NCI-H345 (cell line): ENCODE results near the gene GFRA1.

Experiments
- DNase-seq: peaks from one replicate; lab custom pipeline; 2025; lab: John Stamatoyannopoulos, UW

Gene GFRA1

DNA sequence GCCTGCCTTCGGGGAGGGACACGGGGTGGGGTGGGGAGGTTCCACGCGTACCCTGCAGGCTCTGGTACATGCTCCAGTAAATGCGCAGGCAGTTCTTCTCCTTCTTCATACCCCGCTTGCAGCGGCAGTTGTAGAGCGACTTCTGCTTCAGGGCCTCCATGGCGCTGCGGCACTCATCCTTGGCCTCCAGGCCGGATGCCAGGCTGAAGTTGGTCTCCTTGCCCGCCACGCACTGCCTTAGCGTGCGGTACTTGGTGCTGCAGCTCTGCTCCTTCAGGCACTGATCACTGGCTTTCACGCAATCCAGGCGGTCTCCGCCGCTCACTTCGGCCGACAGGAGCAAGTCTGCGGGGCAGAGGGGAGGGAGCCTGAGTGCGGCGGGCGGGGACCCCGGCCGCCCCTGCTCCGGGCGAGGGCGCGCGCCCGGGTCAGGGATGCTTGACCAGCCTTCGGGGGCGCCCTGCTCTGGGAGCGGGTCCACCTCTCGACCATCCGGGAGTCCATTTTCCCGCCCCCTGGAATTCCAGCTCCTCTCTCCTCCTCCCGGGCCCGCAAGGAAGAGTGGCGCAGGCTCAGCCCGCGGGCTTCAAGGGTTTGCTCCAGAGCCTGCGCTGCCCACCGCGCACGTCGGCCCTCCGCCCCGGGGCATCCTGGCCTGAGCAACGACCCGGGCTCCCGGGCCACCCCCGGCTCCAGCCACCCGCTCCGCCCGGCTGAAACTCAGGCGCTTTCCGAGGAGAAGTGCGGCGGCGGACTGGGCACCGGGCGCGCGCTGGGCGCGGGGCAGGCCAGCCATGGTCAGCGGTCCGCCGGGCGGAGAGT lies 2.0 kb downstream of the GFRA1 start:
- DNase-seq = no peak

DNA sequence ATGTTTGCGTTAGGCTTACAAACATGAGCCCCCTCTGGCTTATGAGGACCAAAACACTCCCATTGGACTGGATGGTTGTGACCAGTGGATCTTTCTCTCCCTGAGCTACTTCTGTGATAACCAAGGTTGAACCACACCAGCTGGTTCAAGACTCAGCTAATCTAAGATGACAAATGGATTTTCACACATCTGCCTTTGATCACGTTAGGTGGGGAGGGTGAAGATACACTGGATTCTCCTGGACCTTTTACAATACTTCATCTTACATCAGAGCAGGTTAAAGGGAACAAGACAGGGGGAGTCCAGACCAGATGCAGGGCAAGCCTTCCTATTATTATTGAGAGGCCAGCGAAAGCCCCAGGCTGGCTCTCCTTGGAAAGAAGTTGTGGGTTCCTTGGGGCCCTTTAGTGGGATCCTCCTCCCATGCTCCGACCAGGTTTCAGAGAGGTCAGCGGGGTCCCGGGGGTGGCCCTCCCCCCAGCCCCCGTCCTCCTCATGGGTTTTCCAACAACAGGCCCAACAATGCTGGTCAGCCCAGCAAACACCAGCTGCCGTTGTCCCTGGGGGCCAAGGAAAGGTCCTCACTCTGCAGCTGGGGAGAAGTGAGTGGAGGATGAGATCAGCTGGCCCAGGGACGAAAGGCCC lies 2.8 kb downstream of the GFRA1 start:
- no peak for DNase-seq

DNA sequence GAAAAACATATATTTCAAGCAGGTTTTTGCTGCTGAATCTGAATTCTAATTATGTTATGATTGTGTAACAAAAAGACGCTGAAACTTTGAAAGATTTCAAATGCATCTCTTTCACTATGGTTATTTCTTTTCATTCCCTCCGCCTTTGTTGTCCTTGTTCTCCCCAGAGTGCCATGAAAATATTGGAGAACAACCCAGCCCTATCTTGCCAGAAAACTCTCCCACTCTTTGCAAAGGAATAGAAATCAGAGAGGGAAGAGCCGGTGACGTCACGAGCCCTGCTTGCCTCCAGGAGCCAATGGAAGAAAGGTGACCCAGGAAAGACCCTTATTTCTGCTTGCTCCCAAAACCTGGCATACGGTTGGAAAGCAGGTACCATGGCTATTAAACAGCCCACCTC lies 3.4 kb downstream of the GFRA1 start:
- DNase-seq = no peak

DNA sequence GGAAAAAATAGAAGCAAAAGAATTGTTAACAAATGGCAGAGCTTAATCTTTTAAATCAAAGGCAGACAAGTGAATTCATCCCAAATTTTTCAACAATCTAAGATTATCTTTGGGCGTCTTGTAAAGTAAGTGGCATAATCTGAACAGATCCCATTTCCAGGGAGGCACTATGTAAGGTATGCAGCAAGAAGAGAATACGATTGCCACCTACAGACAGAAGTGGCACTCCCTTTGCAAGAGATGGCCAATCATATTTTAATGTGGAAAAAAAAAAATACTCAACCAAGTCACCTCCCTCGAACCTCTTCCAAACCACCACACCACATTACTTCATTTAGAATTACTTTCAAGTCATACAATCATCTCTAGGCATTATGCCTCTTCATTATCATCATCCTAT lies 4.0 kb downstream of the GFRA1 start:
- DNase-seq = no peak

DNA sequence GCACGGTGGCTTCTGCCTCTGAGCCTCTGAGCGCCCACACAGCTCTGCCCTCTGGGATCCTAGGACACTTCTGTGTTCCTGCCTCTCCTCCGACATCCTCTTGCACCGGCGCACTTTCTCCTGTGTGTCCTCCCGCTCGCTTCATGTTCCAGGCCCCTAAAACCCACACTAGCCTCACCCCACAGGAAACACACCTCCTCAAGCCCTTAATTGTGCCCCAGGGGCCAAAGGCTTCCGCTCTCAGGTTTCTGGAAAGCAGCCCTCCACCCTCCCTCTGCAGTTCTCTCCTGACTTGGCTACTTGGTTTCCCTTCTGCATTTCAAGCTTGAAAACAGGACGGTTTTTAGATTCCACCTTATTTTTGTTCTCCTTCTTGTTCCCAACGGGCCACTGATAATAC lies 7.3 kb downstream of the GFRA1 start:
- no peak for DNase-seq

DNA sequence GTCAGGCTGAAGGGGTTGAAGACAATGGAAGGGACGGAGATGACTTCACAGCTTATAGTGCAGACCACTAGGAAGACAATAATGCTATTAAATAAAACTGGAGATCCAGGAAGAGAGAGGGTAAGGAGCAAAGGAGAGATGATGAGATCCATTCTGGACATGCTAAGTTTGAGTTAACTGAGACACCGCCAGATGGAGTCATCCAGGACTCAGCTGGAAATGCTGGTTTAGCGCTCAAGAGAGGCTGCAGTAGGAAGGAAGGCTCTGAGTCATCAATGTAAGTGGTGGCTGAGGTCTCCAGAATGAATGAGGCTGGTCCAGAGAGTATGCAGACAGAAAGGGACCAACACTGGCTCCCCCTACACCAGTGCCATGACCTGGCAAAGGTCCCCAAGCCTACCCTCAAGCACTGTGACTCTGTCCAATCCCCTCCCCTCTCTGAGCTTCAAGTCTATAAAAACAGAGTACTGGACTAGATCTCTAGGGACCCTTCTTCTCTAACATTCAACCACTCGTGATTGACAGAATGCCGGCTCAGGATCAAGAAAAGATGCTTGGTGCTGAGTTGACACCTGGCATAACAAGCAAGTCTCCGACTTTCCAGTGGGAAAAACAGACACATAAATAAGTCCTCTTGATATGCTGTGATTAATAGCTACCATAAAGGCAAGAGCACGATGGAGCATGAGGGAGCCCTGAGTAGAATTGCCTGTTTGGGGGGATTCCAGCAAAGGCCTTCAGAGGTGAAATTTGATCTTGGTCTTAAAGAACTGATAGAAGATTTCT lies 8.9 kb downstream of the GFRA1 start:
- no peak for DNase-seq

DNA sequence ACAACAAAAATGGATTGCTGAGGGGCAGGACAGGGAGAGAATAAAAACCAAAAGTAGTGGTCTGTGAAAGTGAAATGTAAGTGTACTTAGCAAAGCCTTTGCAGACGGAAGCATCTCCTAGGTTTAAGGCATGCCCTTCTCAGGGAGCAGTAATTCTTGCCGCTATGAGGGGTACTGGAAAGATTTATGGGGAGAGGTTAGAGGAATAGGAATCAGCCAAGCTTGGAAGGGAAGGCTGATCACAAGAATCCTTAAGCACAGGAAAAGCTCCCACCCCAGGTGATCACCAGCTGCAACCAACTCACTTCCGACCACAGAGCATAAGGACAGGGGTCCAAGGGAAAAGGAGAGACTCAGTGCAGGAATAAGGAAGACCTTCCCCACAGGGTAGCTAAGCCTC lies 10.3 kb downstream of the GFRA1 start:
- no peak for DNase-seq

DNA sequence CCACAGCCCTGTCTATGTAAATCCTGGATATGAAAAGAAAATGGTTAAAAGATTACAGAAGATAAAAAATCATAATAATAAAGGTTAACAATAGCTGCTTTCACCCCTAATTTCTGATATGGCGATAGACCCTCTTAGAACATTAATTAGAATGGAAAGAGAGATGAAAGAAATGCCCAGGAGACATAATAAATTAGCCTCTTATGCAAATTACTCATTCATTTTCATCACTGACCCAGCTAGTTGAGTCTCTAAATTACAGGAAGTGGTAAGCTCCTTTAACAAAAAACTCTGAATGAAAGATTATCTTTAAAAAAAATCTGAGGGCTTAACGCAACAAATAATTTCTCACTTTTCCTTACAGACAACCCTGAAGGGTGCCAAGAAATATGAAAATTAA lies 12.4 kb downstream of the GFRA1 start:
- no peak for DNase-seq

DNA sequence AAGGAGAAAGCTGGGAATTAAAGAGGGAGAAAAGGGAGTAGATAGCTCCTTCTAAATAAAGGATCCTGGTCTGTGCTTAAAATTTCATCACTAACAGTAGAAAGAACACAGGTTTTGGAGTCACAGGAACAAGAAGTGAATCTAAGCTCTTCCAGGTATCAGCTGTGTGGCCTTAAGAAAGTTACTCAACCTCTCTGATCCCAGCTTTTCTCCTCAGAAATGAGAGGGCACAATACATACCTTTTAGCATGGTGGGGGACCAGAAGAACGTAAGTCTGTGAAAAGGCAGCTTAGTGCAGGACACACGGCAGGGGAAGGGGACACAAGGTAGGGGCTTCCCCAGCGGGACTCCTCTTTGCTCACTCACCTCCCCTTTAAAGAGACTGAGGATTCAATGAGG lies 13.4 kb downstream of the GFRA1 start:
- no peak for DNase-seq

DNA sequence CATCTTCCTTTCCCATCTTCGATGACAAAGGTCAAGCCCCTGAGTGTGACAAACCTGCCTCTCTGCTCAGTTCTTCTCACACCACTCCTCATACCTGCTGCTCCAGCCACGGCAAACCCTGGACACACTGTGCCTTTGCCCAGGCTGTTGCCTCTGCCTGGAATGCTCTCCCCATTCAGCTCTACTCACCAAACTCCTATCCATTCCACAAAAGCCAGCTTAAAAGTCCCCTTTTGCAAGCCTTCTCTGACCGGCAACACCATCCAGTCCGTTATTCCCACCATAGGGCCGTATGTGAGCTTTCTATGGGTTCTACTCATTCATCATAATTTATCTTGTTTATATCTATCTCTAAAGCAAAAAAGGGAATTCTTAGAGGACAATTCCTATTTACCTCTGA lies 15.2 kb downstream of the GFRA1 start:
- DNase-seq = no peak

DNA sequence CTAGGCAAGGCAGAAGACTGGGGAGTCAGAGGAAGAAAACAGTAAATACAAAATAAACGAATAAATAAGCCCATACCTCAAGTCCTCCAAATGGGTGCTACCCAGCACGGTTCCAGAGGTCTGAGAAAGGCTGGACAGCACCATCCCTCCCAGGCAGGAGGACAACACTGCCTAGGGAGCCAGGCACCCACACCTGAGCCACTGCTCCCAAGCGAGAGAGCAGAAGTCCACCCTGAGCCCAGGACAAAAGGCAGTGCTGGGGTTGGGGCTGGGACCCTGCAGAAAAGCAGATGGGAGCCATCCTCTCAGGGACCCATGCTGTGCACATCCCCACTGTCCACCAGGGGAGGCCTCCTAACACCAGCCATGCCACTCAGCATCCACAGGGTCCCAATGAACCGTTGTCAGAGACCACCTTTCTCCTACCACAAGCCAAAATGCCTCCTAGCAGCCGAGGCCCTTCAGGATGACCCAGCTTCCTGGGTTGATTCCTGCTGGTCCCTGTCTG lies 16.2 kb downstream of the GFRA1 start:
- no peak for DNase-seq

DNA sequence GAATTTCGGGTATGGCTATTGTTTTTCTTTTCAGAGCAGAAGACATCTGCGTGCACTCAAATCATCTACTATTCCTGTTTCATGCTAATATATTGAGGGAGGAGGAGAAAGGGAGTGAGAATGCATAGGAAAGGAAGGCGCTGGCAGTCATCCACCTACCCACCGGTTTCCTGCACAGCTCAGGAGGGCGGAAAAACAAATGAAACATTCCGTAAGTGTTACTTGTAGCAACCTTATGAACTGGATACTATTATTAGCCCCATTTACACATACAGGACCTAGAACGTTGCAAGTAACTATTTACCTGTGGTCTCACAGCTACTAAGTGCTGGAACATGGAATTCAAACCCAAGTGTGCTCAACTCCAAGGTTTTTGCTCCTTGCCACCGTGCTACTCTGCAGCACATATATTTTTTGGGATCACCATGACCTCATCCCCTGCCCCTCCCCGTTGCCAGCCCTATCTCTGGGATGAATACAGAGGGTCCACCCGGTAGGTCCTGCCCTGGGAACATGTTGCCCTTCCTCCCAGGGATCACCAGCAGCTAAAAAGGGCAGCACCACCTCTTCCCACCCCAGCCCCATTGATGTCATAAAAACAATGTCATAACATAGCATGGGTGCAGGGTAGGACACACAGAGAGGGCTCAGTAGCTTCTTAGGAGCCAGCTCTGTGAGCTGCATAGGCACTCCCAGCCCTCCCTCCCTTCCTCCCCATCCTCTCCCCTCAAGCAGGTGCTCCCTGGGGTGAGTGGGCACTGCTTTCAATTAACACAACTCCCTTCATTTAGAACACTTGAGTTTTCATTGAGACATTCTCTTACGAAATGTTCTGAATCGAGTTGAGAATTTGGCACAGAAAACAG lies 16.9 kb downstream of the GFRA1 start:
- DNase-seq = no peak

DNA sequence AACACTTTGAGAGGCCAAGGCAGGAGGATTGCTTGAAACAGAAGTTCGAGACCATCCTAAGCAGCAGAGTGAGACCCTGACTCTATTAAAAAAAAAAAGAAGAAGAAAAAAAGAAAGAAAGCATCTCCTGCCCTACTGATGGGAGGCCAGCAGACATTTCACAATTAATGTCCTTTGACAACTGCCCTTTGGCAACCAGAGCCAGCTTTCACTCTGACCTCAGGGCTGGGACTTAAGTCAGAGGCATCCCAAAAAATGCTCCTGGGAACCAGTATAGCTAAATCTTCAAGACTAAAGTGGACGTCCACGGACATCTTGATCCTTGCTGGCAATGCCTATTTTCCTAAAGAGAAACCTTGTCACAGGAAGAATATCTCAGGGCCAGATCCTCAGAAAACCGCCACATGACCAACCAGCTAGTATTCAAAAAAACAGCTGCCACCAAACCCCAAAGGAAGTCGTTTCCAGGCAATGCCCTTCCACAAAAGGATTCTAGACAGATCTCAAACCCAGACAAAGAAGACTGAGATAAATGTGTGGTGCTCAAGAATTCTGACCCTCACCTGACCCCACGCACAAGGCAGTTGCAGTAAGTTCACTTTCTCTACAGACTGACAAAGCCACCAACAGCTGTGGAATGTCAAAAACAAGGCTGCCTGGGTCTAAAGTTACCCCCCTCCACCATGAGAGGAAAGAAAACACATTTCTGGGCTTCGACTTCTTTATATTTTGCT lies 18.4 kb downstream of the GFRA1 start:
- DNase-seq = no peak

DNA sequence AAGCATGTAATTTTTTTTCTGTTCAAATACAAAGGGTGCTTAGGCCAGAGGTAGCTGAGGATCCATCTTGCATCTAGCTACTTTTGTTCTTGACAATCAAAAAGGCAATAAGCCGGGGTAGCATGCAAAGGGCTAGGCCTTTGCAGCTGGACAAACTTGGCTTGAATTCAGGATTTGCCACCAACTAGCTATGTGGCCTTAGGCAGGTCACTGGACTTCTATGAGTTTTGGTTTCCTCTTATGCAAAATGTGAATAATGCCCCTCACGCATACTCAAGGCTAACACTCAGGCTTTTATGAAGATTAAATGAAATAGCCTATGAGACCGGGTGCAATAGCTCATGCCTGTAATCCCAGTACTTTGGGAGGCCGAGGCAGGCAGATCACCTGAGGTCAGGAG lies 19.3 kb downstream of the GFRA1 start:
- no peak for DNase-seq

DNA sequence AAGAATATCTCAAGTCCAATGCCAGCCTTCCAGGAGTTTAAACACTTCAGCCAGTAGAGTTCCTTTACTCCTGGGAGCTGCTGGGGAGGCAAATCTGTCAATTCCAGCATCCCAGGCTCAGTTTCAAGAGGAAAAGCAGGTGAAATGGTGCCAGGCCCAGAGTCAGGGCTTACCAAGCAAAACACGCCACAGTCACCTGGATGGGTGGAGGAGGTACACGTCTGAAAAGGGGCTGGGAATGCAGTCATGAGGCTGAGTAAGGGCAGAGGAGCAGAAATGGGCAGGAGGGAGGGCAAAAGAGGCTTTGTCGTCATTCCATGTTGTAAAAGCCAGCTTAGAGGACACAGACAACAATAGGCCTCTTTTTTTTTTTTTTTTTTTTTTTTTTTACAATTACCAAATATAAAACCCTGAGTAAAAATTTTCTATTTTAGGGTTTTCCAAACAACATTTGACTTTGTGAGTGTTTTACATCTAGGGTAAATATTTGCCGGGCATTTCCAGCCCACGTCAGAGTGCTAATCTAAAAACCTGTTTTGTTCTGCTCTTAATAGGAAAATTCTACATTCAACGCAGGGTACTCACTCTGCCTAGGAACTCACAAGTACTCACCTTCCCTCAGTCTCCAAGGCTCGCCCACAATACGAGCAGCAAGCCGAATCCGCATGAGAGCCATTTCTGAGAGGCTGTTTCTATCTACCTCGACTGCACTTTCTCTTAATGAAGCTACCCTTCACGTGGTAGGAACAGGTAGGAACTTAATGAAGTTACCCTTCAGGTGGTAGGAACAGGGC lies 21.2 kb downstream of the GFRA1 start:
- DNase-seq = no peak

DNA sequence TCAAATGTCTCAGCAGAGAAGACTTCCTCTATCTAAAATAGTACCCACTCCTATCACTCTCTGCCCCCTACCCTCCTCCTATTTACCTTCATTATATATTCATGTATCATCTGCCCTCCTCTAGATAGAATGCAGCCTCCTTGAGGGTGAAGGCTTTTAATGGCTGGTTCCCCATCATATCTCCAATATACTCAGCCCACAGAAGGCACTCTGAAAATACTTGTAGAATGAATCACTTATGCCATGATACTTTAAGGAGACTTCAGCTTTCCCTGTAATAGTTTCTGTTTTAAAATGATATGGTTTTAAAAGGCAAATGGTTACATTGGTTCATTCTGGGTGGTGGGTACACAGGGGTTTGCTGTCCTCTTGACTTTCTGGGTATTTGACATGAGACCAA lies 25.3 kb downstream of the GFRA1 start:
- DNase-seq = no peak

DNA sequence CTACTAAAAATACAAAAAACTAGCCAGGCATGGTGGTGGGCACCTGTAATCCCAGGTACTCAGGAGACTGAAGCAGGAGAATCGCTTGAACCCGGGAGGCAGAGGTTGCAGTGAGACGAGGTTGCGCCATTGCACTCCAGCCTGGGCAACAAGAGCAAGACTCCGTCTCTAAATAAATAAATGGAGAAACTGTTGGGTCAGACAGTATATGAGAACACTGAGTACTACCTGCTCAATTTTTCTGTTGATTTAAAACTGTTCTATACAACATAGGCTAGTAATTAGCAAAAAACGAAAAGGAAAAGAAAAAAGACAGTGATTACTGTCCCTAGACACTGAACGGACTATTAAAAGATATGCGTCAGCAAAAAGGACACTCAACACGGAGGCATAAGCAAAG lies 26.7 kb downstream of the GFRA1 start:
- no peak for DNase-seq

DNA sequence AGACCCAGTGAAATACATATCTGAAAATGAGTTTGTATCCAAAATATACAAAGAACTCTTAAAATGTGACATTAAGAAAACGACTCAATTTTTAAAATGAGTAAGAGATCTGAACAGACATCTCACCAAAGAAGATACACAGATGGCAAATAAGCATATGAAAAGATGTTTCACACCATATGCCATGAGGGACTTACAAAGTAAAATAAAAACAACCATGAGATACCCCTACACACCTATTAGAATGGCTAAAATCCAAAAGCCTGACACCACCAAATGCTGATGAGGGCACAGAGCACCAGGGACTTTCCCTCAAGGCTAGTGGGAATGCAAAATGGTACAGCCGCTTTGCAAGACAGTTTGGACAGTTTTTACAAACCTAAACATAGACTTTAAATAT lies 27.9 kb downstream of the GFRA1 start:
- DNase-seq = no peak

DNA sequence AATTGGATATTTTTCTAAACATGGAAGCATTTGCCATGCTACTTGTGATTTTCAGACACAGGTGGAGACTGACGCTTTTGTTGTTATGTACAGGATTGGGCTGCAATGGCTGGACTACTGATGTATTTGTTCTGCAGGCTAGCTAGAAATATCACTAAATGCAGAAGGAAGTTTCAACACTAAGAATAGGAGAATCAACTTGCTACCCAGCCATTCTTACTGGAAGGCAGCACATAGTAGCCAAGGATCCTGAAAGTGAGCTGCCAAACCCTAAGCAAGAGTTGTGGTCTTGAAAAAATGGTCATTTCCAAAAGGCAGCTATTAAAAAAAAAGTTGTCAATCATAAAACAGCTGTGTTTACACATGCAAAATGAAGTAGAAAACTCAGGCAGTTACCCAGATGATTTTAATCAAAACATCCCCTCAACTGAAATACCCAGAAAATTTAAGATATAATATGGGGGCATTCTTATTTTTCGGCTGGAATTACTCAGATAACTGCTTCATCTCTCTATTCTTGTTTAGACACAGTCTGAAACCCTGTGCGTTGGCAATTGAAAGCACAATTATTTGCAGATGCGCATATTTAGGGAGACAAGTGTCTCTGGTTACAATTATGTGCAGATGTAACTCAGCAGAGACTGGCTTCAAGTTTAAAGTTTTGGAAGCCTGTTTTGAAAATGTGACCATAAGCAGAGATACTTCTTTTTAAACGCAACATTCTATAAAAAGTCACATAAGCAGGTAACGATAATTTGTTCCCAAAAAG lies 31.2 kb downstream of the GFRA1 start:
- DNase-seq = no peak

DNA sequence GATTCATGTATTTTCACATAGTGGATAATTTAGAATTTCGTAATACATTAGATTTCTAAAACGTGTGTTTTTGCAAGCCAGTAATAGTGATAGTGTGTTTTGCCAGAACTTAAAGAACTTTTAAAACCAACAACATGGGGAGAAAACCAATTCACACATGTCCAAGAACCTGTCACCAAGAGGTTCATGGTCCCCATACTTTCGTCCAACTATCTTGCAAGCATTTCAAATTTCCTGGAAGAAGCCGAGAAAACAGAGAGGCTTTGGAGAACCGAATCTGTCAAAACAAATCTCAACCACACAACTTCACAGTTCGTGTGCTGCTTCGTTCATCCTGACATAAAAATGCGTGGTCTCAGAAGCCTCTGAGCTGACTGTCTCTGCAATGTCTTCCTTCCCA lies 31.9 kb downstream of the GFRA1 start:
- no peak for DNase-seq
